ENCODE measurements around the gene CDK6.

DNA sequence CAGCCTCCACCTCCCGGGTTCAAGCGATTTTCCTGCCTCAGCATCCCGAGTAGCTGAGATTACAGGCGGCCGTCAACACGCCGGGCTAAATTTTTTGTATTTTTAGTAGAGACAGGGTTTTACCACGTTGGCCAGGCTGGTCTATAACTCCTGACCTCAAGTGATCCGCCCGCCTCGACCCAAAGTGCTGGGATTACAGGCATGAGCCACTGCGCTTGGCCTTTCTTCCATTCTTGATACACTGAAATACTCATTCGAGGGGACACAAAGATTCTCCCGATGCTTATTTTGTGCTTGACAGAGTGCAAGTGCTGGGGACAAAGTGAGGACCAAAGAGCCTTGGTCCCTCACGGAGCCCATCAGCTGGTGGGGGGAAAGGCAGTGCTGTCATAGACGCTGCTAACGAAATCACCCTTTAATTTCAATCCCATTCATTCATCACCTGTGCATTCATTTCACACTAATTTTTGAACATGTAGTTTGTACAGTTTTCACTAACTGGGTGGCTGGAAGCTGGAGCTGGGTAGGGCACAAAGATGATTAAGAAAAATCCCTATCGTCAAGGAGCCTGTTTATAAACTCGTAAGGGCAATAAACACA lies 245.6 kb downstream of the CDK6 start:
- TF ChIP-seq POLR2A (IDR thresholded peaks at IDR 0.05; ENCODE audit: control extremely low read depth in 1 of 2, low read depth in 2 of 2, low read length in 2 of 2) (no peak), EZH2 (IDR thresholded peaks at IDR 0.05; ENCODE audit: low read depth, low read length, severe bottlenecking) (no peak), ZNF274 (IDR thresholded peaks at IDR 0.05; ENCODE audit: borderline replicate concordance, extremely low read depth, low read length) (no peak), KDM1A (IDR thresholded peaks at IDR 0.05; ENCODE audit: borderline replicate concordance, low read length) (no peak), BRCA1 (IDR thresholded peaks at IDR 0.05; ENCODE audit: low read depth, low read length) (no peak), YY1 (IDR thresholded peaks at IDR 0.05; ENCODE audit: low read depth, low read length) (no peak)
- TF ChIP-seq, protein P1, sequence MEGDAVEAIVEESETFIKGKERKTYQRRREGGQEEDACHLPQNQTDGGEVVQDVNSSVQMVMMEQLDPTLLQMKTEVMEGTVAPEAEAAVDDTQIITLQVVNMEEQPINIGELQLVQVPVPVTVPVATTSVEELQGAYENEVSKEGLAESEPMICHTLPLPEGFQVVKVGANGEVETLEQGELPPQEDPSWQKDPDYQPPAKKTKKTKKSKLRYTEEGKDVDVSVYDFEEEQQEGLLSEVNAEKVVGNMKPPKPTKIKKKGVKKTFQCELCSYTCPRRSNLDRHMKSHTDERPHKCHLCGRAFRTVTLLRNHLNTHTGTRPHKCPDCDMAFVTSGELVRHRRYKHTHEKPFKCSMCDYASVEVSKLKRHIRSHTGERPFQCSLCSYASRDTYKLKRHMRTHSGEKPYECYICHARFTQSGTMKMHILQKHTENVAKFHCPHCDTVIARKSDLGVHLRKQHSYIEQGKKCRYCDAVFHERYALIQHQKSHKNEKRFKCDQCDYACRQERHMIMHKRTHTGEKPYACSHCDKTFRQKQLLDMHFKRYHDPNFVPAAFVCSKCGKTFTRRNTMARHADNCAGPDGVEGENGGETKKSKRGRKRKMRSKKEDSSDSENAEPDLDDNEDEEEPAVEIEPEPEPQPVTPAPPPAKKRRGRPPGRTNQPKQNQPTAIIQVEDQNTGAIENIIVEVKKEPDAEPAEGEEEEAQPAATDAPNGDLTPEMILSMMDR (IDR thresholded peaks at IDR 0.05; ENCODE audit: control extremely low read depth in 1 of 3, insufficient read depth in 1 of 3, low read depth in 1 of 3, low read length in 3 of 3), result no peak
- TF ChIP-seq, protein P2, sequence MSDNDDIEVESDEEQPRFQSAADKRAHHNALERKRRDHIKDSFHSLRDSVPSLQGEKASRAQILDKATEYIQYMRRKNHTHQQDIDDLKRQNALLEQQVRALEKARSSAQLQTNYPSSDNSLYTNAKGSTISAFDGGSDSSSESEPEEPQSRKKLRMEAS (IDR thresholded peaks at IDR 0.05), result no peak
- TF ChIP-seq, protein P3, sequence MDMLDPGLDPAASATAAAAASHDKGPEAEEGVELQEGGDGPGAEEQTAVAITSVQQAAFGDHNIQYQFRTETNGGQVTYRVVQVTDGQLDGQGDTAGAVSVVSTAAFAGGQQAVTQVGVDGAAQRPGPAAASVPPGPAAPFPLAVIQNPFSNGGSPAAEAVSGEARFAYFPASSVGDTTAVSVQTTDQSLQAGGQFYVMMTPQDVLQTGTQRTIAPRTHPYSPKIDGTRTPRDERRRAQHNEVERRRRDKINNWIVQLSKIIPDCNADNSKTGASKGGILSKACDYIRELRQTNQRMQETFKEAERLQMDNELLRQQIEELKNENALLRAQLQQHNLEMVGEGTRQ (IDR thresholded peaks at IDR 0.05; ENCODE audit: low read length), result no peak

All from H1 (cell line).